Esophagus muscularis mucosa (tissue), 4 donors: ENCODE measurements around the gene MRPL51. TPM values are rescaled to one million over a fixed set of nuclear protein-coding genes. Genes with fewer than 3 reads are reported as not detected.

Experiments
- DNase-seq: peaks from one replicate; pipeline ENCODE4 v3.0.0-alpha.2; 2017; ENCODE audit errors: extremely low spot score
- H3K27ac ChIP-seq, 4 donors: fragments of 200-600 bp; sonication (generic); replicated peaks in 1 of 4; 1 replicate in 3 of 4; 2 replicates in 1 of 4; pipeline ENCODE4 v1.5.1; 2016 to 2019; ENCODE audit warnings: mild to moderate bottlenecking in 1 of 4
- H3K27me3 ChIP-seq, 4 donors: fragments of 200-600 bp; sonication (generic); one replicate each; pipeline versions ENCODE4 v1.5.1 to v1.6.0; 2016 to 2019
- H3K36me3 ChIP-seq, 4 donors: fragments of 200-600 bp; sonication (generic); one replicate each; pipeline ENCODE4 v1.5.1; 2016 to 2019
- H3K4me1 ChIP-seq, 4 donors: fragments of 200-600 bp; sonication (generic); one replicate each; pipeline ENCODE4 v1.5.1; 2016 to 2019
- H3K4me3 ChIP-seq, 4 donors: fragments of 200-600 bp; sonication (generic); 1 replicate in 2 of 4; 2 replicates in 2 of 4; pipeline ENCODE4 v1.5.1; 2016 to 2019; ENCODE audit warnings: mild to moderate bottlenecking in 4 of 4, moderate library complexity in 1 of 4
- H3K9me3 ChIP-seq, 4 donors: fragments of 200-600 bp; sonication (generic); 1 replicate in 3 of 4; 2 replicates in 1 of 4; pipeline ENCODE4 v1.5.1; 2016 to 2019
- CTCF ChIP-seq, 3 experiments: fragments of 200-600 bp in 2 of 3; fragments of 450-650 bp in 1 of 3; sonication (generic) in 2 of 3; IDR thresholded peaks; one replicate each; pipeline ENCODE4 v1.5.1; 2017 to 2019; ENCODE audit warnings: antibody characterized with exemption in 3 of 3, mild to moderate bottlenecking in 2 of 3, moderate library complexity in 1 of 3
- EP300 ChIP-seq: sonication (generic); formaldehyde crosslinking; IDR thresholded peaks from one replicate; pipeline ENCODE4 v1.6.1; 2017; ENCODE audit warnings: antibody characterized with exemption
- POLR2A ChIP-seq: fragments of 450-650 bp; IDR thresholded peaks from one replicate; pipeline ENCODE4 v1.6.1; 2017; ENCODE audit warnings: antibody characterized with exemption, moderate library complexity, mild to moderate bottlenecking, low read depth
- POLR2AphosphoS5 ChIP-seq, 2 donors: sonication (generic); formaldehyde crosslinking; IDR thresholded peaks; one replicate each; pipeline ENCODE4 v1.6.1; 2017; ENCODE audit warnings: antibody characterized with exemption in 2 of 2
- WGBS: methylation state at CpG from one replicate; pipeline ENCODE4 v1.1.5; 2018; 5-methylcytosine and 5-hydroxymethylcytosine counted together
- intact Hi-C: fragments of 100-400 bp; cut with DNase I; formaldehyde crosslinking; loops from one replicate; pipeline ENCODE4 v1.15.1; 2023
- total RNA-seq, 4 donors: library from RNA; depleted of rRNA; stranded (reverse); fragments of >200 nt; gene quantifications; one replicate each; pipeline versions ENCODE4 v1.1.0 to v1.2.1, GENCODE V29; 2016

MRPL51 gene
- total RNA-seq, 4 donors from 2014 or later, result 62.3 to 105 (median 81.3) TPM

GRCh38 chr12:6452245-6452943 is 40.7 kb downstream of the MRPL51 start:
- Histone ChIP-seq H3K27ac (peak overlapping the region; percentile 96 to 99 (median 97)), H3K9me3 (no peaks in the 10 kb centered on the region), H3K4me1 (peaks cover 22 to 53% (median 49%) of the 10 kb centered on the region in 4 donors), H3K4me3 (peak overlapping the region; percentile 63 to 79 (median 73)), H3K36me3 (peaks cover 3 to 44% (median 31%) of the 10 kb centered on the region in 4 donors), H3K27me3 (peaks cover 0 to 4% (median 0%) of the 10 kb centered on the region in 4 donors)
- TF ChIP-seq POLR2AphosphoS5 (IDR thresholded peaks at IDR 0.05) (peak in 1 of 2 donors; percentile 34), EP300 (no peak)
- DNase-seq, result no peak
- 10% methylated on average over 9 of the region's 9 CpGs for whole genome bisulfite sequencing
- intact Hi-C loops, result no loop called here

GRCh38 chr12:6451348-6452244 is 41.5 kb downstream of the MRPL51 start, which contains the start of gene TAPBPL:
TSS of gene TAPBPL (plus strand) at chr12:6452042. CDS start at chr12:6452249, 207 bp downstream.
- DNase-seq, result peak; percentile 97
- Histone ChIP-seq H3K4me3 (peak within 1 kb of the TSS; percentile 63 to 79 (median 73)), H3K36me3 (peaks cover 0 to 44% (median 27%) of the 10 kb centered on the region in 4 donors), H3K4me1 (peaks cover 22 to 53% (median 49%) of the 10 kb centered on the region in 4 donors), H3K27me3 (peaks cover 0 to 4% (median 0%) of the 10 kb centered on the region in 4 donors), H3K27ac (peak within 1 kb of the TSS; percentile 96 to 99 (median 97)), H3K9me3 (no peaks in the 10 kb centered on the region)
- intact Hi-C loops, result no loop called here
- 1% methylated on average over 23 of the region's 27 CpGs for WGBS
- TF ChIP-seq POLR2AphosphoS5 (IDR thresholded peaks at IDR 0.05), result peak; percentile 94
- no peak for TF ChIP-seq CTCF (IDR thresholded peaks at IDR 0.05)
- peak; percentile 35 for TF ChIP-seq POLR2A

GRCh38 chr12:6450869-6451347 is 42.2 kb downstream of the MRPL51 start:
- H3K27ac ChIP-seq, result peak overlapping the region; percentile 96 to 99 (median 97)
- no peak for DNase-seq
- peak overlapping the region; percentile 63 to 79 (median 73) for H3K4me3 ChIP-seq
- H3K36me3 ChIP-seq, result peaks cover 0 to 47% (median 29%) of the 10 kb centered on the region in 4 donors
- H3K9me3 ChIP-seq, result no peaks in the 10 kb centered on the region
- 7% methylated on average over 11 of the region's 11 CpGs for whole genome bisulfite sequencing
- TF ChIP-seq POLR2A (no peak), CTCF (IDR thresholded peaks at IDR 0.05) (no peak), EP300 (no peak), POLR2AphosphoS5 (IDR thresholded peaks at IDR 0.05) (no peak)
- intact Hi-C loops, result no loop called here
- H3K27me3 ChIP-seq, result peaks cover 0 to 4% (median 0%) of the 10 kb centered on the region in 4 donors
- peaks cover 22 to 53% (median 49%) of the 10 kb centered on the region in 4 donors for H3K4me1 ChIP-seq

GRCh38 chr12:6450091-6450868 is 42.8 kb downstream of the MRPL51 start:
- Histone ChIP-seq H3K27ac (peak overlapping the region; percentile 96 to 99 (median 97)), H3K9me3 (no peaks in the 10 kb centered on the region), H3K36me3 (peaks cover 4 to 53% (median 31%) of the 10 kb centered on the region in 4 donors), H3K4me3 (peak overlapping the region; percentile 63 to 79 (median 73)), H3K4me1 (peaks cover 22 to 53% (median 49%) of the 10 kb centered on the region in 4 donors), H3K27me3 (peaks cover 0 to 4% (median 0%) of the 10 kb centered on the region in 4 donors)
- WGBS, result 61% methylated on average over 16 of the region's 16 CpGs
- DNase-seq, result no peak
- TF ChIP-seq EP300, result no peak
- peak in 1 of 2 donors; percentile 16 for TF ChIP-seq POLR2AphosphoS5 (IDR thresholded peaks at IDR 0.05)
- intact Hi-C loops, result no loop called here
